ENCODE data around the gene VSX2. TPM values are rescaled to one million over a fixed set of nuclear protein-coding genes. Genes with fewer than 3 reads are reported as not detected.

VSX2 gene
- total and polyA plus RNA-seq, 7 donors = 0.04 TPM; not detected in 6

DNA sequence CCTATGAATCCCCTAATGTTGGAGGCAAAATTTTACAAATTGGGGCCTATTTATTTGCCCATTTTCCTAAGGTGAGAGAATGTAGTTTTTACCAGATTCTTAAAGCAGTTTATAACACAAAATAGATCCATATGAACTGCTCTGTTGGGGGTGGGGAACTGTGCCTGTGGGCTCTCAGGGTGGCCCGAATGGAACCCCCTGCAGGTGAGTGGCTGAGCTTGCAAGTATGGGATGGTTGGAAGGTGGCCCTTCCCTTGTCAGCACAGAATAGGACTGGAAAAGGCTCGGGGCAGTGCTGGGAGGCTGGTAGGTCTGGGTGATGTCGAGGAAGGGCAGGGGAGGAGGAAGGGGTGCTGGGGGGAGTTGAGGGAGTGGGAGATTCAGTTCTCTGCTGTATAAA is 4.9 kb downstream of the VSX2 start:
- Histone ChIP-seq H3K27me3 (peaks cover 41 to 80% (median 57%) of the 10 kb centered on the region in 3 donors), H3K9me3 (no peaks in the 10 kb centered on the region), H3K4me3 (no peak overlapping the region), H3K4me1 (peaks cover 0 to 31% (median 27%) of the 10 kb centered on the region in 4 donors), H3K27ac (no peak overlapping the region), H3K36me3 (no peaks in the 10 kb centered on the region)
- TF ChIP-seq, protein P1, sequence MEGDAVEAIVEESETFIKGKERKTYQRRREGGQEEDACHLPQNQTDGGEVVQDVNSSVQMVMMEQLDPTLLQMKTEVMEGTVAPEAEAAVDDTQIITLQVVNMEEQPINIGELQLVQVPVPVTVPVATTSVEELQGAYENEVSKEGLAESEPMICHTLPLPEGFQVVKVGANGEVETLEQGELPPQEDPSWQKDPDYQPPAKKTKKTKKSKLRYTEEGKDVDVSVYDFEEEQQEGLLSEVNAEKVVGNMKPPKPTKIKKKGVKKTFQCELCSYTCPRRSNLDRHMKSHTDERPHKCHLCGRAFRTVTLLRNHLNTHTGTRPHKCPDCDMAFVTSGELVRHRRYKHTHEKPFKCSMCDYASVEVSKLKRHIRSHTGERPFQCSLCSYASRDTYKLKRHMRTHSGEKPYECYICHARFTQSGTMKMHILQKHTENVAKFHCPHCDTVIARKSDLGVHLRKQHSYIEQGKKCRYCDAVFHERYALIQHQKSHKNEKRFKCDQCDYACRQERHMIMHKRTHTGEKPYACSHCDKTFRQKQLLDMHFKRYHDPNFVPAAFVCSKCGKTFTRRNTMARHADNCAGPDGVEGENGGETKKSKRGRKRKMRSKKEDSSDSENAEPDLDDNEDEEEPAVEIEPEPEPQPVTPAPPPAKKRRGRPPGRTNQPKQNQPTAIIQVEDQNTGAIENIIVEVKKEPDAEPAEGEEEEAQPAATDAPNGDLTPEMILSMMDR (IDR thresholded peaks at IDR 0.05) = no peak
- TF ChIP-seq EP300 (IDR thresholded peaks at IDR 0.05) (no peak), POLR2A (IDR thresholded peaks at IDR 0.05) (no peak), POLR2AphosphoS5 (IDR thresholded peaks at IDR 0.05) (no peak)
- intact Hi-C loops (cut with DNase I) = no loop called here
- DNase-seq = no peak
- 6 to 22% methylated on average over 3 of the region's 3 CpGs for WGBS, 2 donors

DNA sequence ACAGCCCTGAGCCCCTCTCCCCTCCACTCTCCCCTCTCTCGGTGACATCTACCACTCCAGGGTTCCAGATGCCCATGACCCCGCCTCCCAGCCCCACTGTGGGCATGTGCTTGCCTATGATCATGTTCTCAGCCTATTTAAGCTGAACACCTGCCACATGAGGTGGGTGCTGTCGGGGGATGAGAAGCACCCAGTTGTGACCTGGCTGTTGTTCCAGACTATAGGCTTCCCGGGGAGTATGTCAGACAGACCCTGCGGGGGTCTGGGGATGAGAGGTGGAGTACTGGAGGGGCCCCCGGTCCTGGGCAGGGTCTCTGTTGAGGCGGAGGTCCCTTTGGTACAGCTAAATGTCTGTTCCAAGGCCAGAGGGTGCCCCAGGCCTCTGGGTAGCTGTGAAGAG is 6.0 kb downstream of the VSX2 start:
- WGBS, 2 donors = 63 to 68% methylated on average over 7 of the region's 7 CpGs
- H3K4me1 ChIP-seq = peaks cover 0 to 20% (median 18%) of the 10 kb centered on the region in 4 donors
- no peak overlapping the region for H3K4me3 ChIP-seq
- intact Hi-C loops (cut with DNase I) = no loop called here
- DNase-seq = no peak
- no peak overlapping the region for H3K27ac ChIP-seq
- H3K9me3 ChIP-seq = no peaks in the 10 kb centered on the region
- TF ChIP-seq POLR2A (IDR thresholded peaks at IDR 0.05) (no peak), EP300 (IDR thresholded peaks at IDR 0.05) (no peak), POLR2AphosphoS5 (IDR thresholded peaks at IDR 0.05) (no peak)
- TF ChIP-seq, protein P1 (IDR thresholded peaks at IDR 0.05) = no peak
- H3K27me3 ChIP-seq = peaks cover 29 to 68% (median 45%) of the 10 kb centered on the region in 3 donors
- H3K36me3 ChIP-seq = no peaks in the 10 kb centered on the region

DNA sequence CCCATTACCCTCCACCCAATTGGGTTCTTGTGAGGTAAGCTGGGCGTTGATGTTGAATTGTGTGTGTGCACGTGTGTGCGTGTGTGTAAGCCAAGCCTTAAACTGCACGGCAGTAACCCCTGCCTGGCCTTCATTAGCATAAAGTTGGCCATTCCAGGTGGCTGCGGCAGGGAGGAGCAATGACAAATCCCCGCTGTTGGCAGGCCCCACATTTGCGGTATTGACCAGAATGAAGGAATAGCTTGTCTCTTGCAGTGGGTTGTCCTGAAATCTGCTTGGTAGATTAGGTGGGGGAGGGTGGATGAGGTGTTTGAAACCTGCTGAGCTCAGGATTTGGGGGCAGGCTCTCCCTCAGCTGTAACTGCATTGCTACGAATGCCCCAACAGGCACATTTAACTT is 7.3 kb downstream of the VSX2 start:
- Histone ChIP-seq H3K27me3 (peaks cover 16 to 56% (median 32%) of the 10 kb centered on the region in 3 donors), H3K4me1 (peaks cover 0 to 11% (median 5%) of the 10 kb centered on the region in 4 donors), H3K27ac (no peak overlapping the region), H3K9me3 (no peaks in the 10 kb centered on the region), H3K4me3 (no peak overlapping the region), H3K36me3 (no peaks in the 10 kb centered on the region)
- TF ChIP-seq EP300 (IDR thresholded peaks at IDR 0.05) (no peak), POLR2AphosphoS5 (IDR thresholded peaks at IDR 0.05) (no peak), POLR2A (IDR thresholded peaks at IDR 0.05) (no peak)
- TF ChIP-seq, protein P1 (IDR thresholded peaks at IDR 0.05) = no peak
- intact Hi-C loops (cut with DNase I) = no loop called here
- DNase-seq = no peak
- WGBS, 2 donors = 70 to 79% methylated on average over 8 of the region's 8 CpGs

DNA sequence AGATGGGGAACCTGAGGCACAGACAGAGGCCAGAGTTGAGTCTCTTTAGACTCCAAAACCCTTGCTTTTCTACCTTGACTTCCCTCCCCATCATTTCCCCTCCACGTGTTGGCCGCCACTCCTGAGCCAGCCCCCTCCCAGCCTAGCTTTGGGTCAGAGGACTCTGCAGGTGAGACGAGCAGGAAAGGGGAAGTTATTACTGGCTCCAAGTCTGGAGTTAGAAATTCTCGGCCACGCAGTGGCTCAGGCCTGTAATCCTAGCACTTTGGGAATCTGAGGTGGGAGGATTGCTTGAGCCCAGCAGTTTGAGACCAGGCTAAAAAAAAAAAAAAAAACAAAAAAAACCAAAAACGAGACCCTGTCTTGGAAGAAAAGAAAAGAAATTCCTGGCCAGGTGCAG is 8.8 kb downstream of the VSX2 start:
- Histone ChIP-seq H3K9me3 (no peaks in the 10 kb centered on the region), H3K27me3 (peaks cover 3 to 45% (median 23%) of the 10 kb centered on the region in 3 donors), H3K27ac (no peak overlapping the region), H3K4me3 (no peak overlapping the region), H3K4me1 (peaks cover 0 to 7% (median 0%) of the 10 kb centered on the region in 4 donors), H3K36me3 (no peaks in the 10 kb centered on the region)
- intact Hi-C loops (cut with DNase I) = no loop called here
- DNase-seq = no peak
- TF ChIP-seq, protein P1 (IDR thresholded peaks at IDR 0.05) = no peak
- no peak for TF ChIP-seq POLR2AphosphoS5 (IDR thresholded peaks at IDR 0.05)
- no peak for TF ChIP-seq POLR2A (IDR thresholded peaks at IDR 0.05)
- no peak for TF ChIP-seq EP300 (IDR thresholded peaks at IDR 0.05)
- WGBS, 2 donors = 52 to 55% methylated on average over 6 of the region's 6 CpGs

All from sigmoid colon (tissue), 7 donors.